NB4 (cell line): Measurements from ENCODE around the gene C3.
A peak's percentile ranks its signal among the peaks of the same experiment; 100 is the strongest.

Experiments
- DNase-seq: peaks from one replicate; pipeline ENCODE4 v3.0.0; 2010; ENCODE audit warnings: low read depth
- H3K4me3 ChIP-seq: one replicate; pipeline ENCODE4 v1.5.1; 2011; ENCODE audit warnings: mild to moderate bottlenecking, low read depth, low read length, moderate library complexity
- CTCF ChIP-seq: IDR thresholded peaks from one replicate; pipeline ENCODE4 v1.5.1; 2012; ENCODE audit warnings: low read depth, low read length
- MAX ChIP-seq: IDR thresholded peaks from 2 replicates; pipeline ENCODE4 v1.6.1; 2011; ENCODE audit warnings: low read depth, low read length
- MYC ChIP-seq: IDR thresholded peaks from 2 replicates; pipeline ENCODE4 v1.6.1; 2011; ENCODE audit warnings: low read depth, low read length
- POLR2A ChIP-seq: IDR thresholded peaks from 2 replicates; pipeline ENCODE4 v1.6.1; 2011; ENCODE audit warnings: mild to moderate bottlenecking; ENCODE audit not compliant: insufficient read length; ENCODE audit errors: extremely low read depth

C3 gene

DNA sequence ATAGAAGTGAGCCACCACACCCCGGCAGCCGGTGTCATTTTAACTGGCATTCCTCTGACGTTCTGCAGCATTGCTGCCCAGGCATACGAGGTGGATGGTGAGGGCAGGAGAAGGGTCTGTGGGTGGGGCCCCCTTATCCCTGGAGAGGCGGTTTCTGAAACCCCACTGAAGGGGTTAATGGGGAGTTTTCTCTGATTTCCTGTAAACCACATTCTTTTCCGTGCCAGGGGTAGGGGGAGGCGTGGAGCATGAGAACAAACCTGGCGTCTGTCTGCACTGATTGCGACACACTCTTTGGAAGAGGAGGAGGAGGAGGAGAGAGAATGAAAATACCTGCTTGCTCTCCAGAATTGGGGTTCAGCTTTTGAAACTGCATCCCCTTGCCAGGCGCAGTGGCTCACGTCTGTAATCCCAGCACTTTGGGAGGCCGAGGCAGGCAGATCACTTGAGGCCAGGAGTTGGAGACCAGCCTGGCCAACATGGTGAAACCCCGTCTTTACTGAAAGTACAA, 2.7 kb upstream of the C3 start:
- DNase-seq = peak; percentile 34
- no peak overlapping the region for H3K4me3 ChIP-seq
- no peak for TF ChIP-seq MYC
- no peak for TF ChIP-seq CTCF
- no peak for TF ChIP-seq POLR2A
- TF ChIP-seq MAX = no peak

DNA sequence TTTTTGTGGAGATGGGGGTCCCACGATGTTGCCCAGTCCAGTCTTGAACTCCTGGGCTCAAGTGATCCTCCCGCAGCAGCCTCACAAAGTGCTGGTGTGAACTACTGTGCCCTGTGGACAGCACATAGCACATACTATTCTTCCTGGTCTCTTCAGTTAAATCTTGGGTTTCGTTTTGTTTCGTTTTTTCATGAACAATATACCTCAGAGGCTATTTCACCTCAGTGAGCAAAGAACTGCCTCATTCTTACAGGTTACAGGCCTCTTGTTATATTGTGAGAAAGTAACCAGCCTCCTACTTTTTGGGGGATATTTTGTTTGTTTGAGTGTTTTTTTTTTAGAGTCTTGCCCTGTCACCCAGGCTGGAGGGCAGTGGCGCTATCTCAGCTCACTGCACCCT, 1.3 kb upstream of the C3 start:
- DNase-seq = peak; percentile 33
- TF ChIP-seq MAX (no peak), CTCF (no peak), POLR2A (no peak)
- no peak overlapping the region for H3K4me3 ChIP-seq

DNA sequence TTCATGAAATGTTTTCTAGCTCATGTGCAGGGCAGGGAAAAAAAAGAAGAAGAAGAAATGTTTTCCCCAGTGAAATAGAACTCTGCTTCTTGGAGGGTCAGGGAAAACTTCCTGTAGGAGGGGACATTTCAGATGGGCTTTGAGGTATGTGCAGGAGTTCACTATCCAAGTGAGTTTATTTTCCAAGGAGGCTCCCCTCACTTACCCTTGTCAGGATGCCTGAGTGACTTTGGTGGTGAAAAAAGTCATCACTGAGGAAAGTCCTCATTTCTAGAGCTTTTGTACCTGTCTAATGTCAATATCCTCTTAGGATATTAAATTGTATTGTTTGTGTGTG, 656 bp upstream of the C3 start:
- no peak for TF ChIP-seq MYC
- TF ChIP-seq MAX = no peak
- TF ChIP-seq POLR2A = no peak
- no peak overlapping the region for H3K4me3 ChIP-seq
- DNase-seq = no peak

- no peak for DNase-seq
- no peak overlapping the region for H3K4me3 ChIP-seq
- no peak for TF ChIP-seq MAX
- no peak for TF ChIP-seq POLR2A
- no peak for TF ChIP-seq MYC
- no peak for TF ChIP-seq CTCF
Observed at GRCh38 chr19:6719992-6720368, 470 bp downstream of the C3 start.

- TF ChIP-seq MYC (no peak), MAX (no peak), POLR2A (no peak), CTCF (no peak)
Observed at GRCh38 chr19:6719540-6719861, 949 bp downstream of the C3 start.

GRCh38 chr19:6718741-6719539, 1.5 kb downstream of the C3 start:
- no peak overlapping the region for H3K4me3 ChIP-seq
- TF ChIP-seq MAX (no peak), MYC (no peak), POLR2A (no peak), CTCF (no peak)
- peak; percentile 34 for DNase-seq

More at GRCh38 chr19:6719540-6719861, 949 bp downstream of the C3 start:
- no peak overlapping the region for H3K4me3 ChIP-seq
- no peak for DNase-seq
